ENCODE results near the gene MAP2K5. TPM values are rescaled to one million over a fixed set of nuclear protein-coding genes. Genes with fewer than 3 reads are reported as not detected.

The MAP2K5 gene
- total RNA-seq, 1 donor from 2014 or later = 28.2 TPM

DNA sequence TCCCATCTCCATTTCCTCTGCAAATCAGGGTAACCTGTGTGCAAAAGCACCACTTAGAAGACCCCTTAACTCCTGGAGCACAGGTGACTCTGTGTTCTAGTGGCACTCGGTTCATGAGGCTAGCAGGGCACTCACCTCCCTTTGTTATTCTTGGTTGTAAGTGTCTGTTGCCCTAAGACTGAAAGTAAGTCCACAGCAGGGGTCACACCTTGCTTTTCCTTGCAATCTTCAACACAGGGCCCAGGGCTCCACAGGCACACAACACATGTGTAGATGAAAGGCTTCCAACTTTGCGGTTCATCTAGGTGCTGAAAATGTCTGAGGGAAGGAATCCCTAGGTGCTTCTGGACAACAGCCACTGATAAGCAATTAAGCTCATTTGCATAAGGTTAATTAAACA, 294.5 kb downstream of the MAP2K5 start:
- DNase-seq (ENCODE audit: low spot score) = peak; percentile 29
- intact Hi-C loops (cut with DNase I) = loop anchor here (2.0 to 10.0 kb wide), 4 partner anchors 315 to 892 kb away; partner anchors contain the start of gene C15orf61

DNA sequence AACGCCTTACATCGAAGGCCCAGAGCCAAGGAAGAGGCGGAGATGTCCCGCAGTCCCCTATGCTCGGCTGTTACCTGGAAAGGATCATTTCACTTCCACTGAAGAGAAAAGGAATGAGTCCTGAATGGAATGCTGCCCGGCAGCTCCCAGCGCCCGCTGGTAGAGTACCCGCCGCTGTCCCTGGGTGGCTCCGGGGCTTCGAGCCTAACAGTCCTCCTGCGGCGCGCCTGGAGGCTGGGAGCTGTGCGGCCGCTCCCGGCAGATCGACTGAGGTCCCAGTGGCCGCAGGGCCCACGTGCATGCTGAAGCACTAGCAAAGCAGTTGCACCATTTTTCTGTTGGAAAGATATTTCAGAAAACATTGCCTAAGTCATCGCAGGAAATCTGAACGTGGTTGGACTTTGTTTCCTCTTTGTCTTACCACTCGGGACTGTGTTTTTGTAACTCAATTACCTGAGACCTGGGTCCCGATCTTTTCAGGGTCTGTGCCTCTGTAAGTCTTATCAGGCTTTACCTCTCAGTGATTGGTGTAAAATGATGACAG, 296.4 kb downstream of the MAP2K5 start:
- intact Hi-C loops (cut with DNase I) = loop anchor here (2.0 to 10.0 kb wide), 4 partner anchors 298 to 894 kb away; partner anchors contain the start of gene C15orf61
- no peak for DNase-seq (ENCODE audit: low spot score)

DNA sequence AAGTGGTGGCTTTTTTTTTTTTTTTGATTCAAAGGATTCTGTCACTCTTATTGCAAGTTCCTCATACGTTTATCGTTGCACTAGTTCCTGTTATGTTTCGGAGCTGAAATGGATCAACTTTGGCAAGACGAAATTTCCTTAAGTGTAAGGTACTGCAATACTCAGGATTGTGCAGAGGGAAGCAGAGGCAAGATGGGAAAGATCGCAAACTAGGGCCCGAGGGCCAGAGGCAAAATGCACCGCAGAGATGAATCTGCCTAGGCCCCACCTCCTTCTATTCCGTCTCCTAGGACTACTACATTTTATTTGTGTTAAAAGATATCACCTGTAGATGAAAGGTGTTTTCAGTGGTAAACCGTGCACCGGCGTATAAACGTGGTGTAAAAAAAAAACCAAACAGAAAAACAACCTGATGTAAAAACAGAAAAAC, 297.0 kb downstream of the MAP2K5 start:
- intact Hi-C loops (cut with DNase I) = loop anchor here (2.0 to 10.0 kb wide), 4 partner anchors 299 to 895 kb away; partner anchors contain the start of gene C15orf61

DNA sequence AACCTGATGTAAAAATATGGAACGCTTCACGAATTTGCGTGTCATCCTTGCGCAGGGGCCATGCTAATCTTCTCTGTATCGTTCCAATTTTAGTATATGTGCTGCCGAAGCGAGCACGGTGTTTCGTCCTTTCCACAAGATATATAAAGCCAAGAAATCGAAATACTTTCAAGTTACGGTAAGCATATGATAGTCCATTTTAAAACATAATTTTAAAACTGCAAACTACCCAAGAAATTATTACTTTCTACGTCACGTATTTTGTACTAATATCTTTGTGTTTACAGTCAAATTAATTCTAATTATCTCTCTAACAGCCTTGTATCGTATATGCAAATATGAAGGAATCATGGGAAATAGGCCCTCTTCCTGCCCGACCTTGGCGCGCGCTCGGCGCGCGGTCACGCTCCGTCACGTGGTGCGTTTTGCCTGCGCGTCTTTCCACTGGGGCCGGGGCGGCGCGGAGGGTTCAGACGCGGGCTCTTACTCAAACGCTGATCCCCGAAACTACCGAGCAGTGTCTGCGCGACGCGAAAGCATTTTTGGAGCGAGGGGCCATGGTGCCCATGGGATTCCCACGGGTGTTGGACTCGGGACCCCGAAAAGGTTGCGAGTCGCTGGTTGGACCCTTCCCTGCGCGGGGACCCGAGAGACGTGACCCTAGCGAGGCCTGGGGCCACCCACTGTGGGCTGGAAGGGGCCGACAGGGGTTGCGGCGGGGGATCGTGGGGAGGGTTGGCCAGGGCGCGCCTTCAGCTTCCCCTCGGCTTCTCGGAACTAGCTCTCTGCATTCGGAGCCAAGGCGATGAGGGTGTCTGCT, 297.6 kb downstream of the MAP2K5 start, which contains the start of gene RNU6-1:
RNU6-1 (minus strand) TSS at position 117 of the 820 bp plus-strand sequence.
- intact Hi-C loops (cut with DNase I) = loop anchor here (2.0 to 10.0 kb wide), 4 partner anchors 299 to 895 kb away; partner anchors contain the start of gene C15orf61
- DNase-seq (ENCODE audit: low spot score) = peak; percentile 95

More for the DNA sequence above, 297.0 kb downstream of the MAP2K5 start:
- no peak for DNase-seq (ENCODE audit: low spot score)

DNA sequence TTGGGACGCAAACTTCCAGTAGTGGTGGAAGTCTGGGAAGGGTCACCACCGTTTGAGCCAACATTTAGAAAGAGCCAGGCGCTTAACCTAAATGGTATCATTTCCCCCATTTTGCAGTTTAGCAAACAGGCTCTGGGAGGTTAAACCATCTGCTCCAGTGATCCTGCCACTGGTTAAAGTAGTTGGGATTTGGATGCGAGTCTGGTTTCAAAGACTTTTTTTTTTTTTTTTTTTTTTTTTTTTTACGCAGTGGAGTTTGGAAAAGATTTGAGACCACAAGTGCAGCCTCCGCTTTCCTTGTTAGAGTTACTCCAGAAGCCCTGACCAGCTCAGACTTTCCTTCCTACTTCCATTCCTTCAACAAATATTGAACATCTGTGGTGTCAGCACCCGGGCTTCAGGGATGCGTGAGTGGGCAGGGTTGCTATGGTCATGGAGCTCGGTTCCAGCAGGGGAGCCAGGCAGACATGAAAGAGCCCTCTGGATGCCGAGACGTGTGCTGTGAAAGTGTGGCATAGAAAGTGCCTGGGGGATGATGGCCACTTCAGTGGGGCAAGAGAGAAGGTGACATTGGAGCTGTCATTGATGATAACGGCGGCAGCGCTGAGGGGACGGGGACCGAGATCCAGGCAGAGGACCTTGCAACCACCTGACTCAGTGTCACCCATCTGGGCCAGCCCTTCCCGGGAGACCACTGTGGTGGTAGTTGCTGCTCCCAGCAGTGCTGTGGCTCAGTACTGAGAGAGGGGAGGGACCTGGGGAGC, 298.4 kb downstream of the MAP2K5 start:
- no peak for DNase-seq (ENCODE audit: low spot score)
- intact Hi-C loops (cut with DNase I) = no loop called here

DNA sequence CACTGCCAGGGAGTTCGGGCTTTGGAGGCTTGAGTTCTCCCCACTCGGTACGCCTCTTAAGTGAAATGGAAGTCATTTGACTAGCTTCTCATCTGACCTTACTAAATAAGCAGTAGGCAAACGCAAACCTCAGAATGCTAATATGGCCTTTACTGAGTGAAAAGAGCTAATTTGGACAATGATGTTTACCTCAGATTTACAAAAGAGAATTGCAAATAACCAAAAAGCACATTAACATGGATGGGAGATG, 298.9 kb downstream of the MAP2K5 start:
- no peak for DNase-seq (ENCODE audit: low spot score)
- intact Hi-C loops (cut with DNase I) = no loop called here

DNA sequence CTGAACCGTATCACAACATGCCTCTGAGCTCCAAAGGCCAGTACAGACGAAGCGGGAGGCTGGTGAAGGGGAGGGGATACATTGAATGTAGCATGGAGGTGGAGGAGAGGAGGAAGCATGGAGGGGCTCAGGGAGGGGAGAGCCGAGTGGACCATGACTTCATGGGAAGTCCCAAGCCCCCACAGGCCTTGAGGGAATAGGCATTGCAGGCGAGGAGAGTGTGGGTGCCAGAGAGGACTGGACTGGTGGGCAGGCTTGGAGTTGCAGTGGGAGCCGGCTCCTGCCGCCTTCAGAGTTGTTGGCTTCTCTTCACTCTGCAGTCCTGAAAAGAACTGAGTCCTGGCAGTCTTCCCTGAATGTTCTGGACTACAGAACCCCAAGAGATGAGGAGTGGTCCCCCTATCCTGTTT, 300.6 kb downstream of the MAP2K5 start:
- intact Hi-C loops (cut with DNase I) = no loop called here
- no peak for DNase-seq (ENCODE audit: low spot score)

DNA sequence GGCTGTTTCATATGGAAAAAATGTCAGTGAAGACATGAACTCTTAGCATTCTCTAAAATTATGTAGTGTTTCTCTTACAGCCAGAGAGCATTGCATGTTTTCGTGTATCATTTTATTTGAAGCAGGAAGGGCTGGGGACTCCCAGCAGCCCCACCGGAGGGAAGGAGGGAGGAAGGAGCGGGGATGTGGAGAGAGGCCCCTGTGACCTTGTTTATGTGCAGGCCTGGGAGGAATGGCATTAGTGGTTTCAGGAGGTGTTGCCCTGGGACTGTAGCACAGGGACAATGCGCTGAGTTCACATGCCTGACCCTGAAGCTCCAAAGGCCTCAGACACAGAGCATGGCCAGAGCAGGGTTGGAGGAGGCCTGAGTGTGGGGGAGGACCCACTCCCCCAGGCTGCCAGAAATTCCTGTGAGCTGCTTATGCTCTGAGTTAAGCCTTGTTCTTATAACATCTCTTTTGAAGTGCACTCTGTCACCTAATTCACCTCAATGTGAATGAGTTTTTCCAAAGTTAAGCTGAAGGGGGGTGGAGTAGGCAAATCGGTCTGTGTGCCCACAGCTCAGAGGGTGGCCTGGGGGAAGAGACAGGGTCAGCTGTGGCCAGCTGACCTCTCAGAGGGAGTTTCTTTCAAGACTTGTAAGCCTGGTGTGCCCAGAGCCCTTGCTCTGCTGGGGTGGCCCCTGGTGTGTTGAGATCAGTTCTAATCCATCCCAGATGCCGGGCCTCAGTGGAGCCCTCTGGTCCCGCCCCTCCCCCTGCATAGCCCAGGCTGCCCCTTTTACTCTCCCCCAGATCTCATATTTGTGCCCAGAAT, 301.3 kb downstream of the MAP2K5 start:
- intact Hi-C loops (cut with DNase I) = no loop called here
- DNase-seq (ENCODE audit: low spot score) = no peak

DNA sequence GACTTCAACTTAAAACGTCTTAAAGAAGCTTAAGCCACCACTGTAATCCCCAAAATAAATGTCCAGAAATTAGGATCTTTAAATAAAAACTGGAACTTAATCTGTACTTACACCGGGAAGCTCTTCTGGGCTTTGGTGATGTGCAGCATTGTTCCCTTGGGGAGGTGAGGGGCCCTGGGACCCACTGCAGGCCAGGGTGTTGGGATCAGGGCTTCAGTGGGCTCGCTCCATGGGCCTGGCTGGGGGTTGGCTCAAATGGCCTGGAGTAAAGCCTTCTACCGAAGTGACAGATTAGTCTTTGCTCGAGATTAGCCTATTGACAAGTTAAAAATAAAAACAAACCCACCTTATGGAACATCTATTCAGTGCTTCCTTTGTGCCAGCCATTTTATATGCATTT, 303.5 kb downstream of the MAP2K5 start:
- DNase-seq (ENCODE audit: low spot score) = no peak
- intact Hi-C loops (cut with DNase I) = no loop called here

DNA sequence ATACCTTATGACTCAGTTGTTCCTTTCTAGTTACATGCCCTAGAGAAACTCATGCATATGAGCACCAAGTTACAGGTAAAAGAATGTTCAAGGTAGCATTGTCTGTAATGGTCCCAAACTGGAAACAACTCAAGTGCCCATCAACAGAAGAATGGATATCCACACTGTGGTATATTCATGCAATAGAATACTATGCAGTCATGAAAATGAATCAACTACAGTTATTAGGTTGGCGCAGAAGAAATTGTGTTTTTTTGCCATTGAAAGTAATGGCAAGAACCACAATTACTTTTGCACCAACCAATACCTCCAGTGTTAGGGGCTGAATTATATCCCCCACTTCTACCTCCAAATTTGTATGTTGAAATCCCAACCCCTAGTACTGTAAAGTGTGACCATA, 307.0 kb downstream of the MAP2K5 start:
- intact Hi-C loops (cut with DNase I) = no loop called here
- no peak for DNase-seq (ENCODE audit: low spot score)

DNA sequence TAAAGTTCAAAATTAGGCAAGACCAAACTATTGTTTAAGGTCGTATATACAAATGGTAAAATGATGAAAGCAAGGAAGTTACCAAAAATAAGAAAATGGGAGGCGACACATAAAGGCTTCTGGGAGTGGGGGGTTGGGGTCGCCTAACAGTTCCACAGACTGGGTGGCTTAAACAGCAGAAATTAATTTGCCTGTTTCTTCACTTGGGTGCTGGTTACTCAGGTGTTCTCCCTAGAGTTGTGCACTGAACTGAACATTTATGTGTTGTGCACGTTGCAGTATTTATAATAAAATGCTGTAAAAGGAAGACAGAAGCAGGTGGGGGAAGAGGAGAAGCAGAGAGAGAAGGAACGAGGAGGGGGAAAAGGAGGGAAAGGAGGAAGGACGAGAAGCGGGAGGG, 307.8 kb downstream of the MAP2K5 start:
- intact Hi-C loops (cut with DNase I) = no loop called here
- DNase-seq (ENCODE audit: low spot score) = no peak

DNA sequence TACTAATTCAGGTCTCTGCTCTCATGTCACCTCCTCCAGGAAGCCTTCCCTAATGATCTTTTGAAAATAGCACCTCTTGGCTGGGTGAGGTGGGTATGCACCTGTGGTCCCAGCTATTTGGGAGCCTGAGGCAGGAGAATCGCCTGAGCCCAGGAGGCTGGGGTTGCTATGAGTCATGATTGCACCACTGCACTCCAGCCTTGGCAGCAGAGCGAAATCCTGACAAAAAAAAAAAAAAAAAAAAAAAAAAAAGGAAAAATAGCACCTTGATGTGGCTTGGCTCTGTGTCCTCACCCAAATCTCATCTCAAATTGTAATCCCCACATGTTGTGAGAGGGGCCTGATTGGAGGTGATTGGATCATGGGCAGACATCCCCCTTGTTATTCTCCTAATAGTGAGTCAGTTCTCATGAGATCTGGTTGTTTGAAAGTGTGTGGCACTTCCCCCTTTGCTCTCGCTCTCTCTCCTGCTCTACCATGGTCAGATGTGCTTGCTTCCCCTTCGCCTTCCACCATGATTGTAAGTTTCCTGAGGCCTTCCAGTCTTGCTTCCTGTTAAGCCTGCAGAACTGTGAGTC, 308.6 kb downstream of the MAP2K5 start:
- DNase-seq (ENCODE audit: low spot score) = no peak
- intact Hi-C loops (cut with DNase I) = no loop called here

DNA sequence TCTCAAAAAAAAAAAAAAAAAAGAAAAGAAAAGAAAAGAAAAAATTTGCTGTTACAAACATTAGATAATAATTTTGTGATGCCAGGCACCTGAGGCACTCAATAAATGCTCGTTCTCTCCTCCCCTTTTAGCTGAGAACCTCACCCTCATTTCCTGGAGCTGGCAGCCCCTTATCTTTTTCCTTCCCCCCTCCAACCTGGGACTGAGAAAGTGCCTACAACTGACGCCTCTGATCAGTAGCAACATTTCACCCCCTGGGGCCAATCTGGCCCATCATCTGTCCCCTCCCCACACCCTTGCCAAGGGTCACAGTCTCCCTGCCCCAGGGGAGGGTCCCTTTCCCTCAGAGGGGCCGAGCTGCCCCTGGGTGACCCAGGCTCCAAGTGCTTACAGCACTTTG, 309.9 kb downstream of the MAP2K5 start:
- no peak for DNase-seq (ENCODE audit: low spot score)
- intact Hi-C loops (cut with DNase I) = no loop called here

DNA sequence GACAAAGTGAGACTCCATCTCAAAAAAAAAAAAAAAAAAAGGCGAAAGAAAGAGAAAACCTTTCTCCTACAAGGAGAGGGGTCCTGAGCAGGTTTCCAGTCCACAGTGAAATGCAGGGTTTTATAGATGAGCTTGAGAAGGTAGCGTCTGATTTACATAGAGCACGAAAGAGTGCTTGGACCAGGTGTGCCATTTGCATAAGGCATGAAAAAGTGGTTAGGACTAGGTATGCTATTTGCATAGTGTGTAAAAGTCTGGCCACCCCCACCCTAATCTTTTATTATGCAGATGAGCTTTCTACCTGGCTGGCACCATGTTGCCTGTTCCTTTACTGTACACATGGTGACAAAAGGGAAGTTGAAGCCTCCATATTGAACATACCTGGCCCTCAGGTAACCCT, 311.0 kb downstream of the MAP2K5 start:
- intact Hi-C loops (cut with DNase I) = no loop called here
- DNase-seq (ENCODE audit: low spot score) = no peak

DNA sequence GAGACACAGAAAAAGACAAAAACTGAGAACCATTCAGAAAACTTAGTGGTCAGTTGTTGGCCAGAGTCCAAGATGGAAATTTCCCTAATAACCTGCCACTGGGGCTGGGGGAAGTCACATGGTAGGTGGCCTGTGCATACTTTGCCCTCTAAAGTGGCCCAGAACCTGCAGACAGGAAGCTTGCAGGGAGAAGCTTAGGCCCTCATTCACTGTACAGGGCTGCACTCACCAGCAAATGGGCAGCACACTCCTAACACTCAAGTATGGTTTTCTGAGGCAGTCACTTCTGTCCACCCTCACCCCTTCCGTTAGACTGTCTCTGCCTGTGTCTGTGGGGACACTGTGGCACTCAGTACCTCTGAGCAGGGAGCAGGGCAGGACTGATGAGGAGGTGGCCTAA, 311.9 kb downstream of the MAP2K5 start:
- no peak for DNase-seq (ENCODE audit: low spot score)
- intact Hi-C loops (cut with DNase I) = no loop called here

DNA sequence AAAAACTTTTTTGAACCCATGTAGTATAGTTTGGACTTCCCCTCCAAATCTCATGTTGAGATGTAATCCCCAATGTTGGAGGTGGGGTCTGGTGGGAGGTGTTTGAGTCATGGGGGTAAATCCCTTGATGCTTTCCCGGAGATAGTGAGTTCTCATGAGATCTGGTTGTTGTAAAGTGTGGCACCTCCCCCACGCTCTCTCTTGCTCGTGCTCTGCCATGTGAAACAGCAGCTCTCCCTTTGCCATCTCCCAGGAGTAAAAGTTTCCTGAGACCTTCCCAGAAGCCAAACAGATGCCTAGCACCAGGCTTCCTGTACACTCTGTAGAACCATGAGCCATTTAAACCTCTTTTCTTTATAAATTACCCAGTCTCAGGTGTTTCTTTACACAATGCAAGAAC, 313.3 kb downstream of the MAP2K5 start:
- intact Hi-C loops (cut with DNase I) = no loop called here
- no peak for DNase-seq (ENCODE audit: low spot score)

All from cardiac septum (tissue), 1 donor.